Vagina (tissue), 2 donors: ENCODE results near the gene KIRREL3.

Source experiments
- CTCF ChIP-seq, 3 experiments: fragments of 450-650 bp in 2 of 3; fragments of 200-600 bp in 1 of 3; sonication (generic) in 1 of 3; IDR thresholded peaks; one replicate each; pipeline ENCODE4 v1.5.1; 2017 to 2019; ENCODE audit warnings: antibody characterized with exemption in 3 of 3, mild to moderate bottlenecking in 2 of 3, moderate library complexity in 2 of 3
- POLR2A ChIP-seq, 2 donors: fragments of 450-650 bp; IDR thresholded peaks; one replicate each; pipeline ENCODE4 v1.6.1; 2017; ENCODE audit warnings: antibody characterized with exemption in 2 of 2, mild to moderate bottlenecking in 2 of 2, moderate library complexity in 2 of 2
- POLR2AphosphoS5 ChIP-seq, 2 donors: sonication (generic); formaldehyde crosslinking; IDR thresholded peaks; one replicate each; pipeline ENCODE4 v1.9.0; 2017; ENCODE audit warnings: antibody characterized with exemption in 2 of 2, mild to moderate bottlenecking in 2 of 2, low read depth in 1 of 2; ENCODE audit not compliant: insufficient read depth in 1 of 2

DNA sequence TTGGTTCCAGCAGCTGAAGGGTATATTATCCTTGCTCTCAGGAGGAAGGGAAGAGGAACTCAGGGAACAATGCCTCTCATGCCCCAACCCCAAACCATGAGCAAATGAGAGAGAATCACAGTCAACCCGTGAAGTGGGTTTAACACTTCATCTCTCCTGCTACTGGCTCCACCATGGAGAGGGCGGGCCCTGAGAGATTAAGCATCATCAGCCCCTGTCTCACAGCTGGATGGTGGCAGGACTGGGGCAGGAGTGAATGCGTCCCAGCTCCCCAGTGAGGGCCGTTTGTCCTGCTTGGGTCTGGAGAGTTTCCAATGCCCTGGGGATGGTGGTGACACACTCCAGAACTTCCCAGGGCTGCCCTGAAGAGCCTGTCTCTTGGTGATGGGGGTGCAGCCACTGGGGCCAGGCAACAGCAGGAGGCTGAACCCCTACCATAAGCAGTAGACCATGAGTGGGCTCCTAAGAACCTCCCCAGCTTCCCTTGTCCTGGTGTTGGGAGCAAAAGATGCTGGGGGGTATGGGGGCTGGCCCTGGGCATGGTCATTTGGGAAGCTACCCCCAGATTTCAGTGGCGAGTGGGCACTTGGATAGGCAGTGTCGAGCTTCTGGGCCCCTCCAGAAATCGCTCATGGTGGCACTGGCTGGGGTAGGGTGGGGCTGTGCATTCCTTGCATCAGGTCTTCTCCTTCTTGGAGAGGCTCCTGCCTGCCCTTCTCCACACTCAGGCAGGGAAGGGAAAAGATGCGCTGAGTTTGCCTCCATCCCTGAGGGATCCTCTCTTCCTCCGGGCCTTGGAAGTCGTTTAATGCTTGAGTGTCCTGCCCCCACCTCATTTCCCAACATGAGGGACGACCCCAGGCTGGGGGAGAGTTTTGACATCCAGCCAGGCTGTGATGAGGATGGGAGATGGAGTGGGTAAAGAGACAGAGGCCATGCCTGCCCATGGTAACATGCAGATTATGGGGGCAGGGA lies 487.5 kb downstream of the KIRREL3 start:
- TF ChIP-seq CTCF (IDR thresholded peaks at IDR 0.05) (no peak), POLR2A (IDR thresholded peaks at IDR 0.05) (no peak), POLR2AphosphoS5 (IDR thresholded peaks at IDR 0.05; ENCODE audit: insufficient read depth in 1 of 2, low read depth in 1 of 2) (no peak)
